Retinal pigment epithelial cell (primary cell): Measurements from ENCODE around the gene NCKAP5.
A peak's percentile ranks its signal among the peaks of the same experiment; 100 is the strongest.

ENCODE experiments used
- DNase-seq: peaks from one replicate; pipeline ENCODE4 v3.0.0-alpha.2; 2010; ENCODE audit warnings: low read depth
- H3K4me3 ChIP-seq: 2 replicates; pipeline ENCODE4 v1.5.1; 2011; ENCODE audit warnings: mild to moderate bottlenecking, low read length, control low read depth, moderate library complexity
- TF ChIP-seq, protein P1 (sequence below): conservative IDR thresholded peaks from 2 replicates; pipeline ENCODE4 v1.5.1; 2011; ENCODE audit warnings: low read depth, low read length, control low read depth, inconsistent platforms

Gene NCKAP5

DNA sequence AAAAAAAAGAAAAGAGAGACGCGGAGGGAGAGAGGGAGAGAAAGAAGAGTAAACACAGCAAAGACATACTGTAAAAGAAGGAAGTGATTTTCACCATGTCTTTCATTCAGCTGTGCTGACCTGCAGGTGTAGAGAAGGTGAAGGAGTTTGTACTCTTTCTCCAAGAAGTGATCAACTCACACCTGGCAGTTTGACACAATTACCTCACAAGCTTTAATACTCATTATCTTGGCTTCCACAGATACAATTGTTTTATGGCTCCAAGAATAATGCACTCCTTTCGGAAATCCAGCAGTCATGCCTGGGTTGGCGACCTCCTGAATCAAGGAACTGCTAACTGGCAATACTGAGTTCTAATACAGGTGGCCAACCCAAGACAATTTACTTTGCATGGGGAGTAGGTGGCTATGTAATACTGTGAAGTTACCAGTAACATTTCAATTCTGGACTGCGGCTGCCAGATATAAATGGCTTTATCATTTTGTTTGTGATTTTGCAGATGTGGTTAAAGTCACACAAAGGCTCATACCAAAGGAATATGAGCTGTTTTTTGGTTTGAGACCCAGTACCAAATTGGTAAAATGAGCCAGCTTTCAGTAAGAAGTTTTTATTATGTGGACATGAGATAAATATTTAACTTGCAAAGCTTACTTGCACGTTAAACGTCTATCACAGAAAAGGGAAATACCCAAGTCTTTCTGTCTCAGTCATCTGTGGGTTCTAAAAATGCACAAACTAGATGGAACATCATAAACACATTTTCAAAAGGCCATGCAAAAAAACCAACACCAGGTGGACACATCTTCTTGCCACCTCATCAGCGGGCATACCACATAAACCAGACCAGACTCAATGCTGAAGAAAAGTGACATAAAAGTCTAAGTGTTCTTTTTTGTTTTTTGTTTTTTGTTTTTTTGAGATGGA is 69.3 kb downstream of the NCKAP5 start:
- H3K4me3 ChIP-seq, result no peak overlapping the region
- DNase-seq, result no peak
- TF ChIP-seq, protein P1, sequence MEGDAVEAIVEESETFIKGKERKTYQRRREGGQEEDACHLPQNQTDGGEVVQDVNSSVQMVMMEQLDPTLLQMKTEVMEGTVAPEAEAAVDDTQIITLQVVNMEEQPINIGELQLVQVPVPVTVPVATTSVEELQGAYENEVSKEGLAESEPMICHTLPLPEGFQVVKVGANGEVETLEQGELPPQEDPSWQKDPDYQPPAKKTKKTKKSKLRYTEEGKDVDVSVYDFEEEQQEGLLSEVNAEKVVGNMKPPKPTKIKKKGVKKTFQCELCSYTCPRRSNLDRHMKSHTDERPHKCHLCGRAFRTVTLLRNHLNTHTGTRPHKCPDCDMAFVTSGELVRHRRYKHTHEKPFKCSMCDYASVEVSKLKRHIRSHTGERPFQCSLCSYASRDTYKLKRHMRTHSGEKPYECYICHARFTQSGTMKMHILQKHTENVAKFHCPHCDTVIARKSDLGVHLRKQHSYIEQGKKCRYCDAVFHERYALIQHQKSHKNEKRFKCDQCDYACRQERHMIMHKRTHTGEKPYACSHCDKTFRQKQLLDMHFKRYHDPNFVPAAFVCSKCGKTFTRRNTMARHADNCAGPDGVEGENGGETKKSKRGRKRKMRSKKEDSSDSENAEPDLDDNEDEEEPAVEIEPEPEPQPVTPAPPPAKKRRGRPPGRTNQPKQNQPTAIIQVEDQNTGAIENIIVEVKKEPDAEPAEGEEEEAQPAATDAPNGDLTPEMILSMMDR, result no peak

DNA sequence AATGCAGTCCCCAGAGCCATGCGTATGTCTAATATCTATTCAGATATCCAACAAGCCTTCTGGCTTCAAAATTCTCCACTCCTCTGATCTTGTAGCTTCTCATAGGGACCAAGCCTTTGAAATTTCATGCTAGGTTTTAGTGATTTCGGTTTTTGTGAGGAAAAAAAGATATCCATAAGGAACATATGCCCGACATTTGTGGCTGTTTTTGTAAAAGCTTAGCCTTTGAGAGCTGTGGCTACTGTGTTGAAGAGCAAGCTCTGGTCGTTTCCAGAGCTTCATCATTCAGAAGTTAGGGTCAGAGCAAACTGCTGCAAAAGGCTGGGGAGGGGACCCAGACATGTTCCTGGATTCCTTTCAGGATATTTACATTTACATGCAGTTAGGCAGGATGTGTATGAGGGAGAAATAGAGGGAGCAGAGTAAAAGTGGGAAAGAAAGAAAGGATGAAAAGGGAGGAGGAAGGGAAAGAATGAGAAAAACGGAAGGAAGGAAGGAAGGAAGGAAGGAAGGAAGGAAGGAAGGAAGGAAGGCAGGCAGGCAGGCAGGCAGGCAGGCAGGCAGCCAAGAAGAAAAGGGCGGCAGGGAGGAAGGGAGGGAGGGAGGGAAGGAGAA is 70.2 kb downstream of the NCKAP5 start:
- no peak for DNase-seq
- TF ChIP-seq, protein P1, result no peak
- H3K4me3 ChIP-seq, result no peak overlapping the region

DNA sequence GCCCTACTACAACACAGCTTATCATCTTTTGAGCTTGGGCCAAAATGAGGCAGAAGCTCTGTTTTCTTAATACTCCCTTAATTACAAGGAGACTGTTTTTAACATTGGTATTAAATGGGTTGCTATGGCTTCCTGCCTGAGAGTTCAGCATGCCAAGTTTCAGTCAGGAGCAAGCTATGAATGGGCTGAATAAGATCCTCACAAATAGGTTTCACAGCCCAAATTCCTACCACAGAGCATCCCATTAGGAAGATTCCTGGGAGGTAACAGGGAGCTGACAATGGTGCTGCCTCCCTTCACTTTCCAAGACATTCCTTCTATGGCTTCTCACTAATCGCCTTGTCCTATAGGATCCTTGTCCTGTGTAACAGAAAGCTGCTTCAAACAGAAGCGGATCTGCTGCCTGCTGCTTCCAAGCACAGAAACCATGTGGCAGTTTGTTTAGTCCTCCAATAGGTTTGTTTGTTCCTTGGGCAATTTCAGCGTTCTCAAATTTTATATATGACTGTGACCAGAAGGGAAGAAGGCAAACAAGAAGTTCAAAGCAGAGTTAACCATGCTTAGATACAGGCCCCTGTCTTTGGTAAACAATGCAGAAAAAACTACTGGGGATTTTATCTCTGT is 70.9 kb downstream of the NCKAP5 start:
- TF ChIP-seq, protein P1, result no peak
- no peak overlapping the region for H3K4me3 ChIP-seq
- peak; percentile 51 for DNase-seq

DNA sequence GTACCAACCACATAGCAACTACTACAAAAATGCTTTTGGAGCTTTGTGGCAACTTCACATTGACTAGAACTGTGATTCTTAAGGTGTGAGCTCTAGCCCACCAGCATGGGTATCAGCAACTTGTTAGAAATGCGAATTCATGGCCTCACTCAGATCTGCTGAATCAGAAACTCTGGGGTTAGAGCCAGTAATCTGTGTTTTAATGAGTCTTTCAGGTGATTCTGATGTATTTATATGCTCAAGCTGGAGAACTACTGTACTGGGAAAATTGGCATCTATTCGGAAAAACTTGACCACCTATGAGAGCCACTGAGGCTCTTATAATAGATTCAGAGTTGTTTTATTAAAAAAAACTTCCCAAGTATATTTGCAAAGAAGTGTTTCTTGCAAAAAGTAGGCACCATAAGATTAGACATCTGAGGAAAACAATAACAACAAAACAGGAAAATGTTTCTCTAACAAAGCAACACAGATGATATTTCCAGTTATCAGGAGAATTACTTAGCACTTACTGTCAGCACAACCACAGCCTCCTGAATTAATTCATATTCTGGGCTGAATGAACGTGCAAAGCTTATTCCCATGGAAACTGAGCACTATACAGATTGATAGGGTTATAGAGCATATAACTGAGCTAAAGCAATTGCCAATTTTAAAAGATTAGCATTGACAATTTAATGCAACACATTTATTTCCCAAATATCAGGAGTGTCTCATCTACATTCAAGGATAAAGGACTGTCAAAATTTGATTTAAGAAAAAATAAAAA is 71.6 kb downstream of the NCKAP5 start:
- no peak for DNase-seq
- H3K4me3 ChIP-seq, result no peak overlapping the region
- TF ChIP-seq, protein P1, result no peak

DNA sequence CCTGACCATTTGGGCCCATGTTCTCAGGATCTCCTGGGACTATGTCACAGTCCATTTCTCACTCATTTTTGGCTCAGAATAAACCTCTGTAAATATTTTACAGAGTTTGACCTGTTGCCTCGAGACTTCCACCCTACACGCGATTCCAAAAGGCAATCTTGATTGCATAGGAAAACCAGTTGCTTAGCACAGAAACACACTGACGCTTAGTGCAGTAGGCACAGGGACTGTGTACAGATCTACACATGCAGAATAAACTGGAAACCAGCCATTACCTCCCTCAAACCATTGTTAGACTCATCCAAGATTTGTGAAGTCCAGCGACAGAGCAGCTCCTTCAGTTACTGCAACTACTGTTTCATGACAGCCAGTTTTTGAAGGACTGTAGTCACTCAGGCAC is 73.0 kb downstream of the NCKAP5 start:
- no peak for DNase-seq
- TF ChIP-seq, protein P1, result no peak
- no peak overlapping the region for H3K4me3 ChIP-seq

DNA sequence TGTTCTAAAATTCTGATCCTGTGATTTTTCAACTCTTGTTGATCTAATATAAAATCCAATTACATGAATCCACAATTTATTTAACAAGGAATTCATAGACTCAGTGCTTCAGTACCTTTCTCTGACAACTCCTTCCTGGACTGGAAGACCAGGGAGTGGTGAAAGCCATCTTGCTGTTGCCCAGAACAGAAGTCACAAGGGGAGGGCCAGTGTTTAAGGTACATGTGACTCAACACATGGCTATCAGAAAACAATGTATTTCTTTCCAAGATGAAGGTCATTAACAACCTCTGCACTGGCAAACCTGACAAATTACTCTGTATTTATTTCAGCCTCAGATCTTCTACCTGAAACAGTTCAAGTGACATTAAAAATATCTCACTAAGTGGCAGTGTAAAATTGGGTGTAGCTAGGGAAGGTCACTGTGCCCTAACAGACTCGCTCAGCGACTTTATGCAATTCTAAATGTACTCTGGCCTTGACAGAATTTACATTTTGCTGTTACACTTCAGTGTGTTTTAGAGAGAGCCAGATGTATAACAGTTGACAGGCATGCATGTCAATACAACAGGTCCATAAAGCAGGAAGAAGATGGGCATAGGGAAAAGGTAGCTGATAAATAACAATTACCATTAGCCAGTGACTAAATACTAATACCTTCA is 75.4 kb downstream of the NCKAP5 start:
- TF ChIP-seq, protein P1, result no peak
- no peak for DNase-seq
- H3K4me3 ChIP-seq, result no peak overlapping the region
